H9 (cell line): ENCODE data around the gene SF1. TPM values are rescaled to one million over a fixed set of nuclear protein-coding genes. Genes with fewer than 3 reads are reported as not detected.
A peak's percentile ranks its signal among the peaks of the same experiment; 100 is the strongest.

Experiments used
- DNase-seq: peaks from one replicate; pipeline ENCODE4 v3.0.0-alpha.2; 2017
- H2AFZ ChIP-seq: one replicate; pipeline ENCODE4 v1.6.1; 2013; ENCODE audit warnings: mild to moderate bottlenecking, low read length, control low read depth, moderate library complexity
- H2AK5ac ChIP-seq: 2 replicates; pipeline ENCODE4 v1.6.1; 2013; ENCODE audit warnings: low read length, control low read depth, mixed read lengths; ENCODE audit not compliant: insufficient read length
- H2BK120ac ChIP-seq: one replicate; pipeline ENCODE4 v1.6.1; 2013; ENCODE audit warnings: low read depth, mild to moderate bottlenecking, low read length, control low read depth, inconsistent platforms; ENCODE audit not compliant: poor library complexity, severe bottlenecking
- H2BK12ac ChIP-seq: 2 replicates; pipeline ENCODE4 v1.6.1; 2013; ENCODE audit warnings: low read length, control low read depth, mixed read lengths, low read depth; ENCODE audit not compliant: insufficient read length
- H2BK15ac ChIP-seq: 2 replicates; pipeline ENCODE4 v1.6.1; 2013; ENCODE audit warnings: low read depth, low read length, control low read depth
- H2BK20ac ChIP-seq: one replicate; pipeline ENCODE4 v1.6.1; 2013; ENCODE audit warnings: low read depth, mild to moderate bottlenecking, low read length, control low read depth, inconsistent platforms; ENCODE audit not compliant: poor library complexity, severe bottlenecking
- H2BK5ac ChIP-seq: 2 replicates; pipeline ENCODE4 v1.6.1; 2013; ENCODE audit warnings: low read length, control low read depth, mixed read lengths; ENCODE audit not compliant: insufficient read length
- H3K14ac ChIP-seq: 2 replicates; pipeline ENCODE4 v1.6.1; 2013; ENCODE audit warnings: low read length, control low read depth; ENCODE audit not compliant: insufficient read depth
- H3K18ac ChIP-seq: 2 replicates; pipeline ENCODE4 v1.6.1; 2013; ENCODE audit warnings: low read depth, mild to moderate bottlenecking, mixed read lengths, low read length, control low read depth; ENCODE audit not compliant: insufficient read length
- H3K23ac ChIP-seq: 2 replicates; pipeline ENCODE4 v1.6.1; 2013; ENCODE audit warnings: low read length, control low read depth, mixed read lengths, low read depth; ENCODE audit not compliant: insufficient read length
- H3K23me2 ChIP-seq: 2 replicates; pipeline ENCODE4 v1.6.1; 2013; ENCODE audit warnings: low read depth, mild to moderate bottlenecking, mixed read lengths, low read length, control low read depth; ENCODE audit not compliant: insufficient read length, poor library complexity, severe bottlenecking
- H3K27ac ChIP-seq: 2 replicates; pipeline ENCODE4 v1.5.1; 2013; ENCODE audit warnings: low read length, control low read depth, mixed read lengths, low read depth; ENCODE audit not compliant: insufficient read length
- H3K27me3 ChIP-seq: 2 replicates; pipeline ENCODE4 v1.6.1; 2013; ENCODE audit warnings: low read length, control low read depth, inconsistent platforms; ENCODE audit not compliant: insufficient read depth
- H3K4ac ChIP-seq: 2 replicates; pipeline ENCODE4 v1.6.1; 2013; ENCODE audit warnings: low read depth, mild to moderate bottlenecking, control low read depth, inconsistent platforms, low read length, moderate library complexity
- H3K4me1 ChIP-seq: 2 replicates; pipeline ENCODE4 v1.6.1; 2013; ENCODE audit warnings: low read length, control low read depth, inconsistent platforms; ENCODE audit not compliant: insufficient read depth
- H3K4me2 ChIP-seq: 2 replicates; pipeline ENCODE4 v1.6.1; 2013; ENCODE audit warnings: low read length, control low read depth, mixed read lengths; ENCODE audit not compliant: insufficient read length, insufficient read depth
- H3K56ac ChIP-seq: 2 replicates; pipeline ENCODE4 v1.6.1; 2013; ENCODE audit warnings: low read depth, mild to moderate bottlenecking, mixed read lengths, low read length, control low read depth; ENCODE audit not compliant: insufficient read length
- H3K79me1 ChIP-seq: 2 replicates; pipeline ENCODE4 v1.6.1; 2013; ENCODE audit warnings: low read depth, mild to moderate bottlenecking, moderate library complexity, low read length, control low read depth, inconsistent platforms; ENCODE audit not compliant: insufficient read depth, poor library complexity, severe bottlenecking
- H3K79me2 ChIP-seq: 2 replicates; pipeline ENCODE4 v1.6.1; 2013; ENCODE audit warnings: low read length, control low read depth, inconsistent platforms; ENCODE audit not compliant: insufficient read depth
- H3K9ac ChIP-seq: 2 replicates; pipeline ENCODE4 v1.6.1; 2013; ENCODE audit warnings: low read length, control low read depth, mixed read lengths; ENCODE audit not compliant: insufficient read length; ENCODE audit errors: extremely low read depth
- H3K9me3 ChIP-seq: one replicate; pipeline ENCODE4 v1.6.1; 2013; ENCODE audit warnings: low read depth, low read length, inconsistent platforms; ENCODE audit not compliant: control insufficient read depth
- H3T11ph ChIP-seq: one replicate; pipeline ENCODE4 v1.6.1; 2013; ENCODE audit warnings: mild to moderate bottlenecking, low read length, control low read depth, inconsistent platforms
- H4K20me1 ChIP-seq: one replicate; pipeline ENCODE4 v1.6.1; 2013; ENCODE audit not compliant: control insufficient read depth, insufficient read length, insufficient read depth
- H4K5ac ChIP-seq: 2 replicates; pipeline ENCODE4 v1.6.1; 2013; ENCODE audit warnings: low read depth, mild to moderate bottlenecking, mixed read lengths, low read length, control low read depth; ENCODE audit not compliant: insufficient read length
- H4K8ac ChIP-seq: replicated peaks from 2 replicates; pipeline ENCODE4 v1.6.1; 2013; ENCODE audit warnings: low read length, control low read depth, mixed read lengths, low read depth; ENCODE audit not compliant: insufficient read length
- H4K91ac ChIP-seq: 2 replicates; pipeline ENCODE4 v1.6.1; 2013; ENCODE audit warnings: low read depth, mild to moderate bottlenecking, moderate library complexity, mixed read lengths, low read length, control low read depth; ENCODE audit not compliant: insufficient read length
- H3K27ac Mint-ChIP-seq, 3 experiments: 2 replicates in 2 of 3; 3 replicates in 1 of 3; pipeline ENCODE4 v1.8.0; 2020 to 2021; ENCODE audit warnings: mixed read lengths in 3 of 3, mild to moderate bottlenecking in 1 of 3, moderate library complexity in 1 of 3
- H3K27me3 Mint-ChIP-seq: 2 replicates; pipeline ENCODE4 v1.8.0; 2021; ENCODE audit warnings: low read depth, mild to moderate bottlenecking, moderate library complexity, mixed read lengths
- H3K36me3 Mint-ChIP-seq, 3 experiments: 2 replicates in 2 of 3; 3 replicates in 1 of 3; pipeline ENCODE4 v1.8.0; 2020 to 2021; ENCODE audit warnings: low read depth in 3 of 3, mixed read lengths in 3 of 3; ENCODE audit not compliant: insufficient read depth in 1 of 3
- H3K4me1 Mint-ChIP-seq, 2 experiments: 2 replicates each; pipeline ENCODE4 v1.8.0; 2020; ENCODE audit warnings: mixed read lengths in 2 of 2
- H3K4me3 Mint-ChIP-seq, 2 experiments: 2 replicates in 1 of 2; 3 replicates in 1 of 2; pipeline ENCODE4 v1.8.0; 2020 to 2021; ENCODE audit warnings: mild to moderate bottlenecking in 2 of 2, mixed read lengths in 2 of 2, moderate library complexity in 1 of 2
- H3K9me3 Mint-ChIP-seq, 2 experiments: 2 replicates in 1 of 2; 3 replicates in 1 of 2; pipeline ENCODE4 v1.8.0; 2020; ENCODE audit warnings: mild to moderate bottlenecking in 2 of 2, mixed read lengths in 2 of 2, moderate library complexity in 1 of 2
- CTCF ChIP-seq: fragments of 200-600 bp; sonication (generic); conservative IDR thresholded peaks from 3 replicates; pipeline ENCODE4 v1.8.0; 2021; ENCODE audit warnings: antibody characterized with exemption, mild to moderate bottlenecking
- WGBS: extraction: QIAGEN DNeasy Blood & Tissue Kit; methylation state at CpG from one replicate; pipeline ENCODE4 v1.1.7; 2013; ENCODE audit warnings: missing lambda C conversion rate, low lambda C conversion rate, mixed read lengths; ENCODE audit not compliant: insufficient read length; ENCODE audit errors: extremely low coverage; 5-methylcytosine and 5-hydroxymethylcytosine counted together
- total RNA-seq: library from RNA; stranded (reverse); gene quantifications from 2 replicates; pipeline ENCODE4 v1.2.1, GENCODE V29; 2021

SF1 gene
- total RNA-seq, 1 experiment from 2014 or later, result 528 TPM

GRCh38 chr11:64726211-64726641 lies 52.1 kb downstream of the SF1 start:
- Histone ChIP-seq H3T11ph (no peak overlapping the region), H3K4me2 (no peak overlapping the region), H3K9ac (no peak overlapping the region), H4K5ac (no peak overlapping the region), H3K79me1 (no peaks in the 10 kb centered on the region), H3K56ac (no peak overlapping the region), H3K18ac (peak overlapping the region; percentile 11), H4K20me1 (no peaks in the 10 kb centered on the region), H4K8ac (no peak overlapping the region), H3K4me1 (peaks cover 10% of the 10 kb centered on the region), H2BK20ac (no peak overlapping the region), H2BK12ac (no peak overlapping the region), H3K27ac (no peak overlapping the region), H3K27me3 (peaks cover 10% of the 10 kb centered on the region; the same call in 1 of the 2 replicates), H2AFZ (no peak overlapping the region), H3K23me2 (no peaks in the 10 kb centered on the region), H3K9me3 (no peaks in the 10 kb centered on the region), H3K79me2 (no peaks in the 10 kb centered on the region), H3K23ac (no peak overlapping the region), H2BK120ac (no peak overlapping the region), H3K14ac (0 out of 2 replicates have a peak overlapping the region, but pooled peaks have one; percentile 73), H4K91ac (no peak overlapping the region), H2AK5ac (no peak overlapping the region), H2BK5ac (no peak overlapping the region), H2BK15ac (no peak overlapping the region), H3K4ac (no peak overlapping the region)
- Mint-ChIP-seq H3K4me3 (peak overlapping the region in 1 of 2 experiments; percentile 68; a peak in 2 of 5 replicates), H3K4me1 (peaks cover 34 to 51% of the 10 kb centered on the region in 2 experiments), H3K27me3 (peaks cover 34% of the 10 kb centered on the region), H3K27ac (peak overlapping the region in 1 of 3 experiments; percentile 72; a peak in 1 of 7 replicates), H3K9me3 (no peaks in the 10 kb centered on the region), H3K36me3 (peaks cover 4 to 10% (median 8%) of the 10 kb centered on the region in 3 experiments; a peak in 6 of 7 replicates)
- DNase-seq, result peak; percentile 53
- WGBS, result no CpG with 5 or more reads among the region's 9 CpGs
- no peak for TF ChIP-seq CTCF
